ENCODE measurements around the gene CCL2.

CCL2 gene

GRCh38 chr17:34306466-34306865 lies 51.4 kb downstream of the CCL2 start:
- DNase-seq (ENCODE audit: extremely low spot score) = no peak

More at GRCh38 chr17:34306466-34306865, 51.4 kb downstream of the CCL2 start:
- ChIA-PET CTCF (interaction anchor here (0.7 to 1.5 kb wide), 3 partner anchors 38 to 106 kb away, joined by 3 to 6 read pairs (median 5); no protein-coding TSS in a partner anchor), POLR2A (no interaction called here)
- TF ChIP-seq NFRKB (IDR thresholded peaks at IDR 0.05) (no peak), TARDBP (IDR thresholded peaks at IDR 0.05) (no peak), PKNOX1 (IDR thresholded peaks at IDR 0.05) (no peak), SP1 (IDR thresholded peaks at IDR 0.05) (no peak), ARNT (IDR thresholded peaks at IDR 0.05) (no peak), CTBP1 (IDR thresholded peaks at IDR 0.05; ENCODE audit: borderline replicate concordance) (no peak), ZNF384 (IDR thresholded peaks at IDR 0.05) (no peak), SUZ12 (IDR thresholded peaks at IDR 0.05) (no peak), FOXA1 (IDR thresholded peaks at IDR 0.05) (no peak), L3MBTL2 (conservative IDR thresholded peaks at IDR 0.05) (no peak), BHLHE40 (IDR thresholded peaks at IDR 0.05; ENCODE audit: borderline replicate concordance) (no peak), FOXM1 (IDR thresholded peaks at IDR 0.05; ENCODE audit: borderline replicate concordance) (no peak), FOXK2 (IDR thresholded peaks at IDR 0.05) (no peak)
